CD14-positive monocyte (primary cell): ENCODE data around the gene ZFPM1. TPM values are rescaled to one million over a fixed set of nuclear protein-coding genes. Genes with fewer than 3 reads are reported as not detected.

Source experiments
- DNase-seq, 3 donors: peaks; one replicate each; pipeline ENCODE4 v3.0.0-alpha.2; 2011 to 2022
- H2AFZ ChIP-seq: 2 replicates; pipeline ENCODE4 v1.6.0; 2012; ENCODE audit warnings: mild to moderate bottlenecking, low read depth, low read length, inconsistent platforms; ENCODE audit not compliant: insufficient read depth, poor library complexity, severe bottlenecking
- H3K27ac ChIP-seq, 2 donors: 1 replicate in 1 of 2; 2 replicates in 1 of 2; pipeline ENCODE4 v1.5.1; 2012 to 2013; ENCODE audit warnings: low read length in 2 of 2, control low read depth in 1 of 2, inconsistent platforms in 1 of 2, low read depth in 1 of 2, mild to moderate bottlenecking in 1 of 2
- H3K27me3 ChIP-seq, 2 donors: one replicate each; pipeline versions ENCODE4 v1.6.0 to v1.6.1; 2011 to 2013; ENCODE audit warnings: low read length in 2 of 2; ENCODE audit not compliant: control insufficient read depth in 2 of 2, insufficient read depth in 2 of 2
- H3K36me3 ChIP-seq, 2 donors: replicated peaks in 1 of 2; 1 replicate in 1 of 2; 2 replicates in 1 of 2; pipeline versions ENCODE4 v1.5.1 to v1.6.1; 2012 to 2013; ENCODE audit warnings: low read length in 2 of 2, control low read depth in 1 of 2, inconsistent platforms in 1 of 2, mild to moderate bottlenecking in 1 of 2; ENCODE audit not compliant: insufficient read depth in 2 of 2, control insufficient read depth in 1 of 2
- H3K4me1 ChIP-seq, 2 donors: 1 replicate in 1 of 2; 2 replicates in 1 of 2; pipeline versions ENCODE4 v1.5.1 to v1.6.1; 2012 to 2013; ENCODE audit warnings: low read length in 2 of 2, control low read depth in 1 of 2, inconsistent platforms in 1 of 2, mild to moderate bottlenecking in 1 of 2, moderate library complexity in 1 of 2; ENCODE audit not compliant: insufficient read depth in 2 of 2, control insufficient read depth in 1 of 2
- H3K4me2 ChIP-seq: replicated peaks from 2 replicates; pipeline ENCODE3; 2012; ENCODE audit warnings: low read length, moderate library complexity, mild to moderate bottlenecking; ENCODE audit not compliant: poor library complexity, severe bottlenecking; ENCODE audit errors: extremely low read depth
- H3K4me3 ChIP-seq, 3 experiments: fragments of 200-600 bp in 1 of 3; sonication (generic) in 1 of 3; replicated peaks in 1 of 3; 1 replicate in 2 of 3; 2 replicates in 1 of 3; pipeline ENCODE4 v1.5.1; 2011 to 2013; ENCODE audit warnings: low read length in 3 of 3, mild to moderate bottlenecking in 3 of 3, control low read depth in 2 of 3, low read depth in 2 of 3, inconsistent platforms in 1 of 3, moderate library complexity in 1 of 3
- H3K79me2 ChIP-seq: 2 replicates; pipeline ENCODE4 v1.6.0; 2012; ENCODE audit warnings: mild to moderate bottlenecking, control low read depth, inconsistent platforms, low read length, moderate library complexity; ENCODE audit not compliant: insufficient read depth
- H3K9ac ChIP-seq: 2 replicates; pipeline ENCODE4 v1.6.0; 2017; ENCODE audit warnings: low read length, mild to moderate bottlenecking; ENCODE audit not compliant: insufficient read depth, poor library complexity, severe bottlenecking
- H3K9me3 ChIP-seq, 2 donors: replicated peaks in 1 of 2; 1 replicate in 1 of 2; 2 replicates in 1 of 2; pipeline versions ENCODE4 v1.5.1 to v1.6.1; 2012 to 2013; ENCODE audit warnings: low read length in 2 of 2, control low read depth in 1 of 2; ENCODE audit not compliant: control insufficient read depth in 1 of 2, insufficient read depth in 1 of 2
- H4K20me1 ChIP-seq: 2 replicates; pipeline ENCODE4 v1.6.0; 2012; ENCODE audit warnings: mild to moderate bottlenecking, low read length, control low read depth, moderate library complexity; ENCODE audit not compliant: insufficient read depth
- H3K27ac Mint-ChIP-seq, 7 donors: one replicate each; pipeline ENCODE4 v1.8.0; 2020; ENCODE audit warnings: mild to moderate bottlenecking in 7 of 7, mixed read lengths in 7 of 7, moderate library complexity in 6 of 7, inconsistent platforms in 2 of 7
- H3K27me3 Mint-ChIP-seq, 3 donors: one replicate each; pipeline ENCODE4 v1.8.0; 2021 to 2022; ENCODE audit warnings: low read depth in 3 of 3, mild to moderate bottlenecking in 3 of 3, mixed read lengths in 3 of 3, moderate library complexity in 3 of 3, inconsistent platforms in 1 of 3
- H3K36me3 Mint-ChIP-seq, 2 donors: one replicate each; pipeline ENCODE4 v1.8.0; 2020; ENCODE audit warnings: mixed read lengths in 2 of 2, inconsistent platforms in 1 of 2, mild to moderate bottlenecking in 1 of 2
- H3K4me1 Mint-ChIP-seq: one replicate; pipeline ENCODE4 v1.8.0; 2020; ENCODE audit warnings: mild to moderate bottlenecking, mixed read lengths
- H3K4me3 Mint-ChIP-seq, 2 donors: one replicate each; pipeline ENCODE4 v1.8.0; 2020; ENCODE audit warnings: mild to moderate bottlenecking in 2 of 2, mixed read lengths in 2 of 2, moderate library complexity in 1 of 2
- H3K9me3 Mint-ChIP-seq, 7 donors: one replicate each; pipeline ENCODE4 v1.8.0; 2020 to 2022; ENCODE audit warnings: mixed read lengths in 7 of 7, mild to moderate bottlenecking in 6 of 7, moderate library complexity in 6 of 7, inconsistent platforms in 2 of 7
- WGBS: methylation state at CpG from one replicate; pipeline ENCODE4 v1.1.5; 2013; ENCODE audit warnings: missing lambda C conversion rate; ENCODE audit not compliant: insufficient coverage; 5-methylcytosine and 5-hydroxymethylcytosine counted together
- intact Hi-C, 2 donors: fragments of 100-400 bp; cut with micrococcal nuclease; formaldehyde crosslinking; loops; one replicate each; pipeline versions ENCODE4 v1.15.0 to v1.15.1; 2023
- polyA plus RNA-seq, 3 donors: library from polyadenylated mRNA; depleted of rRNA in 1 of 3; unstranded in 2 of 3; stranded (reverse) in 1 of 3; fragments of 300-500 nt in 2 of 3; fragments of >200 nt in 1 of 3; fragmentation: Illumina TruSeq in 2 of 3; gene quantifications; 1 replicate in 2 of 3; 2 replicates in 1 of 3; pipeline ENCODE4 v1.2.3, GENCODE V29; 2012 to 2021
- TF ChIP-seq, protein P1 (sequence below): fragments of 200-600 bp; IDR thresholded peaks from one replicate; pipeline ENCODE4 v1.8.0; 2022; ENCODE audit warnings: antibody characterized with exemption, mild to moderate bottlenecking

ZFPM1 gene
- polyA plus RNA-seq, 3 donors: 0.04 to 0.19 (median 0.12) TPM

DNA sequence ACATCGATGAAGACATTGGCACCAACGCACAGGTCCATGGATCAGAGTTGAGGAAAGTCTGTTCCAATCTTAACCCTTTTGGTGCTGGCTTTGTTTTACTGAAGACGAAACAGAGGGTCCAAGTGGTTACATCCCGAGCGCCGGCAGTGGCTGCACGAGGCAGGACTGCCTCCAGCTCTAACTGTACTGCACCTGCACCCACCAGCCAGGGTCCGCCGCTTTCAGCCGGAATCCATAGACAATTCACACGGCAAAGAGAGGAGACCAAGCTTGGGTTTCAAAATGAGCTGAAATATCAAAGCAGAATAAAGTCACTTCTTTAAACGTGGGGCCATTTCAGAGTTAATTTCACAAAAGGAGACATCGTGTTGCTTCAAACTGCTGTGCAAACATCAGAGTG, 95.9 kb downstream of the ZFPM1 start:
- Histone ChIP-seq H3K4me1 (peaks cover 7 to 11% of the 10 kb centered on the region in 2 donors), H3K27me3 (peaks cover 0 to 23% of the 10 kb centered on the region in 2 donors)
- intact Hi-C loops: no loop called here

DNA sequence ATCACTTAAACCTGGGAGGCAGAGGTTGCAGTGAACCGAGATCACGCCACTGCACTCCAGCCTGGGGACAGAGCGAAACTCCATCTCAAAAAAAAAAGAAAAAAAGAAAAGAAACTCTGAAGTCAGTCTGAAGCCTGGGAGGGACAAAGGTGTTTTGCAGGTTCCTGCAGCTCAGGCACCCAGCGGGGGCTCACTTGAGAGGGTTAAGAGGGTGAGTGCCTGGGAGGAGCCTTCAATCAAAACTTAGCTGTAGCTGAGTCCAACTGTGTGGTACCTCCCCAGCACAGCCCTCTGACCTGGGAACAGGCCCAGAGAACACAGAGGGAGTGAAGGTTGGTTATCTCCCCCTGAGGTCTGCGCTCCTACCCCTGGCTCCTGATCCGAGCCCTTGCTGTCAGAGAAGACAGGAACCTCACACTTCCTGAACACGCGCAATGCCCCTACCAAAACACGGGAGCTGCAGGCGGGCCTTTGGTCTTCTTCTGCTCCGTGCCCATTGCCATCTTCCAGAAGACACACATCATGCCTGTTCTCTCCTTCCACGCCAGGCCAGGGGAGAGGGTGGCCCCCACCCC, 96.7 kb downstream of the ZFPM1 start:
- H3K9me3 Mint-ChIP-seq: peaks cover 0 to 8% (median 6%) of the 10 kb centered on the region in 7 donors
- peak overlapping the region; percentile 59 for H2AFZ ChIP-seq
- peak overlapping the region; percentile 65 to 81 for H3K4me3 Mint-ChIP-seq
- H3K9ac ChIP-seq: no peak overlapping the region
- intact Hi-C loops: no loop called here
- H3K4me1 Mint-ChIP-seq: peaks cover 12% of the 10 kb centered on the region
- WGBS: 11% methylated on average over 9 of the region's 12 CpGs
- peaks cover 0 to 23% of the 10 kb centered on the region in 2 donors for H3K27me3 ChIP-seq
- H3K9me3 ChIP-seq: peaks cover 4 to 8% of the 10 kb centered on the region in 2 donors
- peaks cover 26 to 44% (median 34%) of the 10 kb centered on the region in 3 donors for H3K27me3 Mint-ChIP-seq
- no peak overlapping the region for H3K27ac ChIP-seq
- DNase-seq: no peak
- H3K27ac Mint-ChIP-seq: no peak overlapping the region
- H3K79me2 ChIP-seq: no peaks in the 10 kb centered on the region
- no peaks in the 10 kb centered on the region for H4K20me1 ChIP-seq
- no peaks in the 10 kb centered on the region for H3K36me3 ChIP-seq
- H3K4me1 ChIP-seq: peaks cover 7 to 11% of the 10 kb centered on the region in 2 donors
- H3K36me3 Mint-ChIP-seq: no peaks in the 10 kb centered on the region
- TF ChIP-seq, protein P1, sequence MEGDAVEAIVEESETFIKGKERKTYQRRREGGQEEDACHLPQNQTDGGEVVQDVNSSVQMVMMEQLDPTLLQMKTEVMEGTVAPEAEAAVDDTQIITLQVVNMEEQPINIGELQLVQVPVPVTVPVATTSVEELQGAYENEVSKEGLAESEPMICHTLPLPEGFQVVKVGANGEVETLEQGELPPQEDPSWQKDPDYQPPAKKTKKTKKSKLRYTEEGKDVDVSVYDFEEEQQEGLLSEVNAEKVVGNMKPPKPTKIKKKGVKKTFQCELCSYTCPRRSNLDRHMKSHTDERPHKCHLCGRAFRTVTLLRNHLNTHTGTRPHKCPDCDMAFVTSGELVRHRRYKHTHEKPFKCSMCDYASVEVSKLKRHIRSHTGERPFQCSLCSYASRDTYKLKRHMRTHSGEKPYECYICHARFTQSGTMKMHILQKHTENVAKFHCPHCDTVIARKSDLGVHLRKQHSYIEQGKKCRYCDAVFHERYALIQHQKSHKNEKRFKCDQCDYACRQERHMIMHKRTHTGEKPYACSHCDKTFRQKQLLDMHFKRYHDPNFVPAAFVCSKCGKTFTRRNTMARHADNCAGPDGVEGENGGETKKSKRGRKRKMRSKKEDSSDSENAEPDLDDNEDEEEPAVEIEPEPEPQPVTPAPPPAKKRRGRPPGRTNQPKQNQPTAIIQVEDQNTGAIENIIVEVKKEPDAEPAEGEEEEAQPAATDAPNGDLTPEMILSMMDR: no peak
- peak overlapping the region in 1 of 3 experiments; percentile 50 for H3K4me3 ChIP-seq
- peak overlapping the region; percentile 63 for H3K4me2 ChIP-seq

More for the DNA sequence above, 95.9 kb downstream of the ZFPM1 start:
- no peak for DNase-seq
- Mint-ChIP-seq H3K27me3 (peaks cover 26 to 41% (median 29%) of the 10 kb centered on the region in 3 donors), H3K4me1 (peaks cover 12% of the 10 kb centered on the region), H3K4me3 (peak overlapping the region in 1 of 2 donors; percentile 73), H3K36me3 (no peaks in the 10 kb centered on the region), H3K9me3 (peaks cover 6 to 16% (median 12%) of the 10 kb centered on the region in 7 donors), H3K27ac (no peak overlapping the region)
- TF ChIP-seq, protein P1: no peak
- no peaks in the 10 kb centered on the region for H3K36me3 ChIP-seq
- no peak overlapping the region for H2AFZ ChIP-seq
- WGBS: 89% methylated on average over 13 of the region's 13 CpGs
- H3K9me3 ChIP-seq: peaks cover 6 to 16% of the 10 kb centered on the region in 2 donors
- H3K79me2 ChIP-seq: no peaks in the 10 kb centered on the region
- no peak overlapping the region for H3K4me3 ChIP-seq
- no peak overlapping the region for H3K27ac ChIP-seq
- no peak overlapping the region for H3K9ac ChIP-seq
- no peak overlapping the region for H3K4me2 ChIP-seq
- H4K20me1 ChIP-seq: no peaks in the 10 kb centered on the region
